Left lobe of liver (tissue), 2 donors: Measurements from ENCODE around the gene GNA14. TPM values are rescaled to one million over a fixed set of nuclear protein-coding genes. Genes with fewer than 3 reads are reported as not detected.
"Not testable (repeated sequence)": the region's sequence is repeated elsewhere in the genome, so short reads cannot be mapped to it uniquely, and the experiment has no call there.

Source experiments
- ATAC-seq: fragments of 200-7000 bp; cut with Tn5 transposase; one replicate; pipeline ENCODE4 v1.9.1; 2020; ENCODE audit warnings: mild to moderate bottlenecking, moderate library complexity
- DNase-seq: peaks from one replicate; pipeline ENCODE4 v3.0.0-alpha.2; 2020; ENCODE audit warnings: low spot score
- total RNA-seq: library from RNA; stranded (reverse); gene quantifications from one replicate; pipeline ENCODE4 v1.2.1, GENCODE V29; 2021
- donor health status: DM: no; HTN: no; CAD: no; lungs with moderate emphysema.
- donor health status: DM: no; HTN: yes; CAD: no.

The GNA14 gene
- total RNA-seq, 1 donor from 2014 or later = 2.5 TPM

GRCh38 chr9:77422969-77423368 lies 225.2 kb downstream of the GNA14 start:
- DNase-seq (no peak), ATAC-seq (no peak)

GRCh38 chr9:77421506-77422265 lies 226.4 kb downstream of the GNA14 start:
- ATAC-seq (no peak), DNase-seq (no peak)

GRCh38 chr9:77420641-77421040 lies 227.5 kb downstream of the GNA14 start:
- DNase-seq = no peak
- ATAC-seq = no peak

GRCh38 chr9:77418226-77418625 lies 229.9 kb downstream of the GNA14 start:
- no peak for ATAC-seq

GRCh38 chr9:77417566-77417965 lies 230.6 kb downstream of the GNA14 start:
- no peak for ATAC-seq
- DNase-seq = no peak

More at GRCh38 chr9:77418226-77418625, 229.9 kb downstream of the GNA14 start:
- DNase-seq = no peak

GRCh38 chr9:77408521-77408920 lies 239.6 kb downstream of the GNA14 start:
- ATAC-seq, DNase-seq: not testable (repeated sequence)

GRCh38 chr9:77403239-77403638 lies 244.9 kb downstream of the GNA14 start:
- no peak for DNase-seq
- no peak for ATAC-seq

GRCh38 chr9:77402286-77402685 lies 245.8 kb downstream of the GNA14 start:
- ATAC-seq = no peak
- DNase-seq = no peak

GRCh38 chr9:77399964-77400363 lies 248.2 kb downstream of the GNA14 start:
- ATAC-seq = no peak
- no peak for DNase-seq

- ATAC-seq, DNase-seq: not testable (repeated sequence)
Observed at GRCh38 chr9:77398581-77398980, 249.5 kb downstream of the GNA14 start.

GRCh38 chr9:77392328-77392727 lies 255.8 kb downstream of the GNA14 start:
- no peak for ATAC-seq

GRCh38 chr9:77391834-77392233 lies 256.3 kb downstream of the GNA14 start:
- ATAC-seq (no peak), DNase-seq (no peak)

More at GRCh38 chr9:77392328-77392727, 255.8 kb downstream of the GNA14 start:
- DNase-seq = no peak

GRCh38 chr9:77386187-77386586 lies 261.9 kb downstream of the GNA14 start:
- ATAC-seq = no peak
- no peak for DNase-seq

- ATAC-seq (no peak), DNase-seq (no peak)
Observed at GRCh38 chr9:77384406-77384805, 263.7 kb downstream of the GNA14 start.

- ATAC-seq = no peak
- no peak for DNase-seq
Observed at GRCh38 chr9:77375956-77376532, 272.1 kb downstream of the GNA14 start.

- no peak for DNase-seq
- no peak for ATAC-seq
Observed at GRCh38 chr9:77374266-77374665, 273.9 kb downstream of the GNA14 start.
